Stomach (tissue), 4 donors: Measurements from ENCODE around the gene ANKRD10.

Experiments used
- CTCF ChIP-seq, 7 experiments: fragments of 450-650 bp in 4 of 7; fragments of 200-600 bp in 3 of 7; sonication (generic) in 3 of 7; IDR thresholded peaks; one replicate each; pipeline ENCODE4 v1.5.1; 2016 to 2019; ENCODE audit warnings: antibody characterized with exemption in 7 of 7, control low read depth in 2 of 7, mild to moderate bottlenecking in 1 of 7
- EP300 ChIP-seq: sonication (generic); formaldehyde crosslinking; IDR thresholded peaks from one replicate; pipeline ENCODE4 v1.6.1; 2017; ENCODE audit warnings: antibody characterized with exemption
- POLR2A ChIP-seq, 4 donors: fragments of 450-650 bp; IDR thresholded peaks; one replicate each; pipeline ENCODE4 v1.6.1; 2016; ENCODE audit warnings: antibody characterized with exemption in 4 of 4, control low read depth in 2 of 4, mild to moderate bottlenecking in 1 of 4, moderate library complexity in 1 of 4
- POLR2AphosphoS5 ChIP-seq, 3 donors: sonication (generic); formaldehyde crosslinking; IDR thresholded peaks; one replicate each; pipeline ENCODE4 v1.6.1; 2016; ENCODE audit warnings: antibody characterized with exemption in 3 of 3

- no peak for TF ChIP-seq CTCF (IDR thresholded peaks at IDR 0.05)
- TF ChIP-seq POLR2A (IDR thresholded peaks at IDR 0.05): no peak
- no peak for TF ChIP-seq POLR2AphosphoS5 (IDR thresholded peaks at IDR 0.05)
- TF ChIP-seq EP300: no peak
Measured at GRCh38 chr13:110829486-110829885, 85.4 kb downstream of the ANKRD10 start.
